ENCODE data around the gene HMGXB3. TPM values are rescaled to one million over a fixed set of nuclear protein-coding genes. Genes with fewer than 3 reads are reported as not detected.

HMGXB3 gene
- total and polyA plus RNA-seq, 11 donors = 10.7 to 25.9 (median 17.5) TPM

- H3K27ac ChIP-seq = no peak overlapping the region
- ATAC-seq (no peak), DNase-seq (peak in 1 of 5 donors; percentile 16)
- intact Hi-C loops (cut with DNase I) = no loop called here
- H3K4me3 ChIP-seq = no peak overlapping the region
- H3K36me3 ChIP-seq = peaks cover 0 to 59% (median 0%) of the 10 kb centered on the region in 9 donors
- no peak for TF ChIP-seq CTCF (IDR thresholded peaks at IDR 0.05)
- TF ChIP-seq POLR2A (IDR thresholded peaks at IDR 0.05) = no peak
- H3K27me3 ChIP-seq = no peaks in the 10 kb centered on the region
- H3K9me3 ChIP-seq = no peaks in the 10 kb centered on the region
- peaks cover 0 to 29% (median 0%) of the 10 kb centered on the region in 12 donors for H3K4me1 ChIP-seq
- WGBS, 4 donors = 95 to 97% (median 95%) methylated on average over 18 to 19 of the region's 19 CpGs
Observed at GRCh38 chr5:150079909-150080461, 79.4 kb downstream of the HMGXB3 start.

- WGBS, 4 donors = 86 to 91% (median 90%) methylated on average over 13 to 15 of the region's 15 CpGs
- ATAC-seq (no peak), DNase-seq (peak in 1 of 5 donors; percentile 7)
- TF ChIP-seq CTCF (IDR thresholded peaks at IDR 0.05) (no peak), POLR2A (IDR thresholded peaks at IDR 0.05) (no peak)
- Histone ChIP-seq H3K27me3 (no peaks in the 10 kb centered on the region), H3K36me3 (peaks cover 0 to 50% (median 0%) of the 10 kb centered on the region in 9 donors), H3K4me3 (peak overlapping the region in 1 of 12 donors; percentile 22), H3K27ac (peak overlapping the region in 2 of 12 donors; percentile 34 to 90), H3K4me1 (peaks cover 0 to 29% (median 0%) of the 10 kb centered on the region in 12 donors), H3K9me3 (no peaks in the 10 kb centered on the region)
- intact Hi-C loops (cut with DNase I) = no loop called here
Observed at GRCh38 chr5:150080696-150081435, 80.3 kb downstream of the HMGXB3 start.

GRCh38 chr5:150081541-150082283, 81.2 kb downstream of the HMGXB3 start:
- Histone ChIP-seq H3K36me3 (peaks cover 0 to 43% (median 0%) of the 10 kb centered on the region in 9 donors), H3K27me3 (peaks cover 0 to 3% (median 0%) of the 10 kb centered on the region in 9 donors), H3K4me1 (peaks cover 0 to 30% (median 0%) of the 10 kb centered on the region in 12 donors), H3K27ac (peak overlapping the region in 4 of 12 donors; percentile 34 to 90 (median 48)), H3K4me3 (peak overlapping the region in 3 of 12 donors; percentile 15 to 65 (median 30)), H3K9me3 (no peaks in the 10 kb centered on the region)
- ATAC-seq (peak; percentile 60 to 89 (median 84)), DNase-seq (peak; percentile 67 to 85 (median 73))
- TF ChIP-seq POLR2A (IDR thresholded peaks at IDR 0.05) (no peak), CTCF (IDR thresholded peaks at IDR 0.05) (no peak)
- intact Hi-C loops (cut with DNase I) = no loop called here
- 31 to 42% (median 38%) methylated on average over 12 to 15 of the region's 15 CpGs for WGBS, 4 donors

All from heart left ventricle (tissue), 16 donors.